Measurements from ENCODE around the gene DENND4A. TPM values are rescaled to one million over a fixed set of nuclear protein-coding genes. Genes with fewer than 3 reads are reported as not detected.
"Not testable (repeated sequence)": the region's sequence is repeated elsewhere in the genome, so short reads cannot be mapped to it uniquely, and the experiment has no call there.

The DENND4A gene
- total RNA-seq, 1 experiment from 2014 or later = 12.7 TPM

DNA sequence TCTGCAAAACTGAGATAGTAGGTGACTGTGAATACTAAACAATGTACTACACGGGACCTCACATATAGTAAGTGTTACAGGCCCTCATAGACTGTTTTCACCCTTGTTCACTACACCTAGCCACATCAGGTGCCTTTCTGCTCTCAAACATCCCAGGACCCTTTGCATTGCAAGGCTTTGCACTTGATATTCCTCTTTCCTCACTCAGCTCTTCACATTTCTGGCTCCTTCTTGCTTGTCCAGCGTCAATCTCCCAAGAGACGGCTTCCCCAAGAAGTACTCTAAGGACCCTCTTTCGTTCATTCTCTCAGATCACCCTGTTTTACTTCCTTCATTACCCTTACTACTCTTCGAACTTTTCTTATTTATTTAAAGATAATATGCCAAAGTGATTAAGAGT is 10.0 kb downstream of the DENND4A start:
- BruUV-seq (replicated peaks) = no TSS peak
- no peaks in the 10 kb centered on the region for H3K36me3 ChIP-seq (ENCODE audit: control insufficient read depth, insufficient read depth, low read length)
- peaks cover 25% of the 10 kb centered on the region for H3K4me1 ChIP-seq
- Mint-ChIP-seq H3K27ac (ENCODE audit: unreplicated experiment) (no peak overlapping the region), H3K4me3 (ENCODE audit: unreplicated experiment) (no peak overlapping the region), H3K4me1 (ENCODE audit: low read depth, unreplicated experiment) (peaks cover 13% of the 10 kb centered on the region), H3K9me3 (ENCODE audit: unreplicated experiment) (no peaks in the 10 kb centered on the region), H3K36me3 (ENCODE audit: insufficient read depth, unreplicated experiment) (no peaks in the 10 kb centered on the region), H3K27me3 (ENCODE audit: insufficient read depth, unreplicated experiment) (no peaks in the 10 kb centered on the region)
- intact Hi-C loops (cut with micrococcal nuclease; ENCODE audit: unreplicated experiment) = loop anchor here (5.0 kb wide), 1 partner anchor 60 kb away; no protein-coding TSS in a partner anchor
- no peak for DNase-seq
- no peaks in the 10 kb centered on the region for H3K27me3 ChIP-seq (replicated peaks; ENCODE audit: control insufficient read depth, insufficient read depth, low read length)
- TF ChIP-seq, protein P1, sequence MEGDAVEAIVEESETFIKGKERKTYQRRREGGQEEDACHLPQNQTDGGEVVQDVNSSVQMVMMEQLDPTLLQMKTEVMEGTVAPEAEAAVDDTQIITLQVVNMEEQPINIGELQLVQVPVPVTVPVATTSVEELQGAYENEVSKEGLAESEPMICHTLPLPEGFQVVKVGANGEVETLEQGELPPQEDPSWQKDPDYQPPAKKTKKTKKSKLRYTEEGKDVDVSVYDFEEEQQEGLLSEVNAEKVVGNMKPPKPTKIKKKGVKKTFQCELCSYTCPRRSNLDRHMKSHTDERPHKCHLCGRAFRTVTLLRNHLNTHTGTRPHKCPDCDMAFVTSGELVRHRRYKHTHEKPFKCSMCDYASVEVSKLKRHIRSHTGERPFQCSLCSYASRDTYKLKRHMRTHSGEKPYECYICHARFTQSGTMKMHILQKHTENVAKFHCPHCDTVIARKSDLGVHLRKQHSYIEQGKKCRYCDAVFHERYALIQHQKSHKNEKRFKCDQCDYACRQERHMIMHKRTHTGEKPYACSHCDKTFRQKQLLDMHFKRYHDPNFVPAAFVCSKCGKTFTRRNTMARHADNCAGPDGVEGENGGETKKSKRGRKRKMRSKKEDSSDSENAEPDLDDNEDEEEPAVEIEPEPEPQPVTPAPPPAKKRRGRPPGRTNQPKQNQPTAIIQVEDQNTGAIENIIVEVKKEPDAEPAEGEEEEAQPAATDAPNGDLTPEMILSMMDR (IDR thresholded peaks at IDR 0.05; ENCODE audit: insufficient read depth in 1 of 2, low read depth in 1 of 2, low read length in 1 of 2, severe bottlenecking in 1 of 2, unreplicated experiment in 1 of 2) = no peak
- ChIA-PET POLR2A (no interaction called here), CTCF (no interaction called here)
- H3K9me3 ChIP-seq = no peaks in the 10 kb centered on the region
- no peak overlapping the region for H3K4me3 ChIP-seq (ENCODE audit: low read depth, low read length)

DNA sequence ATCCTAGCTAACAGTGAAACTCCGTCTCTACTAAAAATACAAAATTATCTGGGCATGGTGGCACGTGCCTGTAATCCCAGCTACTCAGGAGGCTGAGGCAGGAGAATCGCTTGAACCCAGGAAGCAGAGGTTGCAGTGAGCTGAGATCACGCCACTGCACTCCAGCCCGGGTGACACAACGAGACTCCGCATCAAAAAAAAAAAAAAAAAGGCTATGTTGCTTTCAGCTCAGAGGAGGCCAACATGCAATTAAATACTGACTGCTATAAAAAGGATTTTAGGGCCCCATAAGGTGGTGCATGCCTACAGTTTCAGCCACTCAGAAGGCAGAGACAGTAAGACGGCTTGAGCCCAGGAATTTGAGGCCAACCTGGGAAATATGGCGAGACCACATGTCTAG is 13.4 kb downstream of the DENND4A start:
- H3K27ac Mint-ChIP-seq (ENCODE audit: unreplicated experiment); intact Hi-C loops (cut with micrococcal nuclease; ENCODE audit: unreplicated experiment); BruUV-seq (replicated peaks); H3K4me1 Mint-ChIP-seq (ENCODE audit: low read depth, unreplicated experiment); H3K27me3 ChIP-seq (replicated peaks; ENCODE audit: control insufficient read depth, insufficient read depth, low read length); H3K4me3 ChIP-seq (ENCODE audit: low read depth, low read length); H3K36me3 ChIP-seq (ENCODE audit: control insufficient read depth, insufficient read depth, low read length); H3K9me3 Mint-ChIP-seq (ENCODE audit: unreplicated experiment); H3K36me3 Mint-ChIP-seq (ENCODE audit: insufficient read depth, unreplicated experiment); H3K4me3 Mint-ChIP-seq (ENCODE audit: unreplicated experiment); H3K9me3 ChIP-seq; DNase-seq; CTCF ChIA-PET; H3K27me3 Mint-ChIP-seq (ENCODE audit: insufficient read depth, unreplicated experiment): not testable (repeated sequence)
- POLR2A ChIA-PET = interaction anchor here (0.6 kb wide), 1 partner anchor 105 kb away, joined by 4 read pairs; no protein-coding TSS in a partner anchor
- peaks cover 16% of the 10 kb centered on the region for H3K4me1 ChIP-seq

DNA sequence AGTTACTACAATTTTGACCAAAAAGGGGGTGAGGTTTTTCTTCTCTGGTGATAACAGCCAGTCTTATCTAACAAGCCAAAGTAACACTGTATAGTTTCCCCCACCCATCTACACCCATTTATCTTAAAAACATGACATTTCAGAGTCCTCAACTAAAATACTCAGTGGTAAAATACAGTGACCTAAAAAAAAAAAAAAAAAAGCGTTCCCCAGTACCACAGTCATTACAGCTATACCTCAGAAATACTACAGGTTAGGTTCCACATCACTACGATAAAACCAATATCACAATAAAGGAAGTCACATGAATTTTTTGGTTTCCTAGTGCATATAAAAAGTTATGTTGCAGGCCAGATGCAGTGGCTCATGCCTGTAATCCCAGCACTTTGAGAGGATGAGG is 13.8 kb downstream of the DENND4A start:
- Mint-ChIP-seq H3K36me3 (ENCODE audit: insufficient read depth, unreplicated experiment) (peaks cover 7% of the 10 kb centered on the region), H3K4me1 (ENCODE audit: low read depth, unreplicated experiment) (peaks cover 9% of the 10 kb centered on the region), H3K4me3 (ENCODE audit: unreplicated experiment) (no peak overlapping the region), H3K27me3 (ENCODE audit: insufficient read depth, unreplicated experiment) (no peaks in the 10 kb centered on the region), H3K9me3 (ENCODE audit: unreplicated experiment) (no peaks in the 10 kb centered on the region), H3K27ac (ENCODE audit: unreplicated experiment) (no peak overlapping the region)
- no TSS peak for BruUV-seq (replicated peaks)
- TF ChIP-seq, protein P1 (IDR thresholded peaks at IDR 0.05; ENCODE audit: insufficient read depth in 1 of 2, low read depth in 1 of 2, low read length in 1 of 2, severe bottlenecking in 1 of 2, unreplicated experiment in 1 of 2) = no peak
- no peaks in the 10 kb centered on the region for H3K9me3 ChIP-seq
- peaks cover 11% of the 10 kb centered on the region for H3K4me1 ChIP-seq
- ChIA-PET CTCF (no interaction called here), POLR2A (no interaction called here)
- DNase-seq = no peak
- no peak overlapping the region for H3K4me3 ChIP-seq (ENCODE audit: low read depth, low read length)
- H3K27me3 ChIP-seq (replicated peaks; ENCODE audit: control insufficient read depth, insufficient read depth, low read length) = no peaks in the 10 kb centered on the region
- H3K36me3 ChIP-seq (ENCODE audit: control insufficient read depth, insufficient read depth, low read length) = no peaks in the 10 kb centered on the region
- intact Hi-C loops (cut with micrococcal nuclease; ENCODE audit: unreplicated experiment) = no loop called here

GRCh38 chr15:65777843-65778242 is 14.2 kb downstream of the DENND4A start:
- H3K36me3 Mint-ChIP-seq (ENCODE audit: insufficient read depth, unreplicated experiment) = peaks cover 7% of the 10 kb centered on the region
- ChIA-PET POLR2A (no interaction called here), CTCF (no interaction called here)
- DNase-seq = no peak
- intact Hi-C loops (cut with micrococcal nuclease; ENCODE audit: unreplicated experiment) = no loop called here
- Histone ChIP-seq H3K27me3 (replicated peaks; ENCODE audit: control insufficient read depth, insufficient read depth, low read length) (no peaks in the 10 kb centered on the region), H3K36me3 (ENCODE audit: control insufficient read depth, insufficient read depth, low read length) (no peaks in the 10 kb centered on the region), H3K4me3 (ENCODE audit: low read depth, low read length) (no peak overlapping the region), H3K9me3 (no peaks in the 10 kb centered on the region), H3K4me1 (peaks cover 8% of the 10 kb centered on the region; the same call in 1 of the 2 replicates)
- no peak overlapping the region for H3K4me3 Mint-ChIP-seq (ENCODE audit: unreplicated experiment)
- H3K9me3 Mint-ChIP-seq (ENCODE audit: unreplicated experiment) = no peaks in the 10 kb centered on the region
- no peaks in the 10 kb centered on the region for H3K27me3 Mint-ChIP-seq (ENCODE audit: insufficient read depth, unreplicated experiment)
- no peak overlapping the region for H3K27ac Mint-ChIP-seq (ENCODE audit: unreplicated experiment)
- TF ChIP-seq, protein P1 (IDR thresholded peaks at IDR 0.05; ENCODE audit: insufficient read depth in 1 of 2, low read depth in 1 of 2, low read length in 1 of 2, severe bottlenecking in 1 of 2, unreplicated experiment in 1 of 2) = no peak
- peaks cover 10% of the 10 kb centered on the region for H3K4me1 Mint-ChIP-seq (ENCODE audit: low read depth, unreplicated experiment)
- BruUV-seq (replicated peaks) = no TSS peak

All from Caco-2 (cell line).